HG02610 (cell line): Measurements from ENCODE around the gene ATP8A1.
"Not testable (repeated sequence)": the region's sequence is repeated elsewhere in the genome, so short reads cannot be mapped to it uniquely, and the experiment has no call there.

Experiments used
- ATAC-seq: cut with Tn5 transposase; IDR thresholded peaks from one replicate; pipeline ENCODE4 v1.9.1; 2021; ENCODE audit warnings: mild to moderate bottlenecking, moderate library complexity; ENCODE audit not compliant: unreplicated experiment

The ATP8A1 gene

DNA sequence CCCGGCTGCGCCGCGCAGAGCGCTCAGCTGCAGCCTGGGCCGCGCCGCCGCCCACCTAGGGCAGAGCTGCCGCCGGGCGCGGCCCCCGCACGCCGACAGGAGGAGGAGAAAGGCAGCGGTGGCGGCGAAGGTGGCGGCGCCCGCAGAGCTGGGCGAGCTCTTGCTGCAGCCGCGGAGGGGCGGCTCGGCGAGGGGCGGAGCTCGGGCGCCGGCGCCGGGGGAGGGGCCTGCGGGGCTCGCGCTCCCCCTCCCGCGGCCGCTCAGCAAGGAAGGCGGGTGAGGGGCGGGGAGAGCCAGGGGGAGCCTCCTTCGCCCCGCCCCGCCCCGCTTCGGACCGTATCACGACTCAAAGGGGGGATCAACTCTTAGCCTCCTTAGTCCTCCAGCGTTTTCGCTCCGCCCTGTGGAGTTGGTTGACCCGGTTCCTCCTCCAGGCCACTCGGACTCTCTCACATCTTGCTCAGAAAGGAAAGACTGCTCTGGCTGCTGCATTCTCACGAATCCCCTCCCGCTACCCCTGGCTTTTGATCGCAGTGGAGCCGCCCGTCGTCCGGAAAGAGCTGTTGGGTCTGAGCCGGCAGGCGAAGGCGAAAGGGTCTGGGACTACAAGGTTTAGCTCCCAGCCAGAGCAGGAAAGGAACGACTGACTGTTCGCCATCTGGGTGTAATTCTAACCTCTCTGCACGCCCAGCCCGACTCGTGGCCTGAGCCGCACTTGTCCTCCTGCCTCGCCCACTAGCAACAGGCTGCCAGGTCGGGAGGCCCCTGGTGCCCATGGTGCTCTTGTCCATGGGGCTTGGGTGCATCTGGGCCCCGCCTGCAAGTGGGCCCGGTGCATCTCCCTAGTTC, at the start of gene ATP8A1:
Gene ATP8A1, minus strand, starts transcription at position 162 of the 849 bp plus-strand sequence. CDS start 232 bp downstream, outside the sequence.
- ATAC-seq: peak; percentile 74

DNA sequence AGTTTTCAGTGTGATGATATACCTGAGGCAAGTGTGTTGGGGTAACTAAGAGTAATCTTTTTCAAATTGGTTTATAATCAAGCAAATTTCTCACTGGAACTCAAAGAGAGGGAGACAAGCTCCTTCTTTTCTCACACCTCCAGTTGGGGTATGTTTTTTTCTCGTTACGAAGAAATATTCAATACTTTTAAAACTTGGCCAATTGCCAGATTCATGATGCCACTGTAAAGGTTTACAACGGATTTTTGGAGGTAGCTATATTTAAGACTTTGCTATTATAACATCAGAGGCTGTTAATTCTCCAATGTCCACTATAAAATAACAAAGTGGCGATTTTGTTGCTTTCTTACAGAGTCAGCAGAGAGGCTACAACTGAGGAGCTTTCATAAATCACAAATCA, 49.2 kb upstream of the ATP8A1 start:
- no peak for ATAC-seq

DNA sequence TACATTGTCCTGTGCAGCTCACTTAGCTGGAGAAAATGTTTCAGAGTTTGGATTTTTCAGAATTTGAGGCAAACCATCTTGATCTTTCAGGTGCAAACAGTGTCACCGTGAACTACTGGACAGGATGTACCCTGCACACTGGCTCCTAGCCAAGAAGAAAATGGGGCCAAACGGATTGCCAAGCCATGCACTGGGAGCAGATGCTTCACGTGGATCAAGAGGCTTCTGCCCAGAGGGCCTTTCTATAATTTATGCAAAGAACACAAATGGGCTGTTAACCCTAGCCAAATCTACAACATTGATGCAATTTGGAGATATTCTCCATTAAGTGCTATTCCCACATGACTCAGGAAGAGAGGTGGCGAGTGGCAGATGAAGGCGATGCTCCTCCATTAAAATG, 46.9 kb upstream of the ATP8A1 start:
- no peak for ATAC-seq

DNA sequence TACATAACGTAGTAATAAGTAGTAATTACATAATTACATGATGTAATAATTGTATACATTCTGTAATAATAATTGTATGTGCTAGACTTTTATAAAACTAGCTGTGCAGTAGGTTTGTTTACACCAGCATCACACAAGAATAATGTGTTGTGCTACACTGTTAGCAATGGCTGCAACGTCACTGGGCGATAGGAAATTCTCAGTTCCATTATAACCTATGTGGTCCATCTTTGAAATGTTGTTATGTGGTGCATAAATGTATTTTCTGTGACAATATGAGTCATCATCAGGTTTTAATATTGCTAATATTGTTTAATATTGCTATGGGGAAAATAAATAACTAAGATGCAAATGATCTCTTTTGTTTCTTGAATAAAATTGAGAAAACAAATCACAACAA, 46.0 kb upstream of the ATP8A1 start:
- ATAC-seq: no peak

DNA sequence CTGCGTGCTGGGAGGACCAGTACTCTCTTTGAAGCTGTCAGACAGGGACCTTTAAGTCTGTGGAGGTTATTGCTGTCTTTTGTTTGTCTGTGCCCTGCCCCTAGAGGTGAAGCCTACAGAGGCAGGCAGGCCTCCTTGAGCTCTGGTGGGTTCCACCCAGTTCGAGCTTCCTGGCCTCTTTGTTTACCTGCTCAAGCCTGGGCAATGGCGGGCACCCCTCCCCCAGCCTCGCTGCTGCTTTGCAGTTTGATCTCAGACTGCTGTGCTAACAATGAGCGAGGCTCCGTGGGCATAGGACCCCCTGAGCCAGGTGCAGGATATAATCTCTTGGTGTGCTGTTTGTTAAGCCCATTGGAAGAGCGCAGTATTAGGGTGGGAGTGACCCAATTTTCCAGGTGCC, 44.9 kb upstream of the ATP8A1 start:
- ATAC-seq: not testable (repeated sequence)

GRCh38 chr4:42690537-42690936, 33.6 kb upstream of the ATP8A1 start:
- ATAC-seq: no peak

DNA sequence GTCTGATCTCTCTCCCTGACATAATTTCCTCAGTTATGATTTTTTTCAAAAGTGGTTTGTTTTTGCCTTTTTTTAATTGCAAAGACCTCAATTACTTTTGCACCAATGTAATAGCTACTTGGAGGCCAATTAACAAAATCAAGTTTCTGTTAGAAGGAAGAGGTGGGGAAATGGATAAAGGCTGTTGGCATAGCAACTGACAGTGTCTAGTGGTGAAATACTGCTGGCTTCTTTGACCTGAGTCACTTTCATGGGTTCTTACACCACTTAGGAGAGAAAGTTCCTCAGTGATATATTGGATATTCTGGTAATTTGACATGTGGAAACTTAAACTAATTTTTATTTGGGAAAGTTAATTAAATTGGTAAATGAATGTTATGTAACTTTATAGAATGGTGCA, 26.5 kb upstream of the ATP8A1 start:
- no peak for ATAC-seq

- no peak for ATAC-seq
Observed at GRCh38 chr4:42678512-42678911, 21.6 kb upstream of the ATP8A1 start.

DNA sequence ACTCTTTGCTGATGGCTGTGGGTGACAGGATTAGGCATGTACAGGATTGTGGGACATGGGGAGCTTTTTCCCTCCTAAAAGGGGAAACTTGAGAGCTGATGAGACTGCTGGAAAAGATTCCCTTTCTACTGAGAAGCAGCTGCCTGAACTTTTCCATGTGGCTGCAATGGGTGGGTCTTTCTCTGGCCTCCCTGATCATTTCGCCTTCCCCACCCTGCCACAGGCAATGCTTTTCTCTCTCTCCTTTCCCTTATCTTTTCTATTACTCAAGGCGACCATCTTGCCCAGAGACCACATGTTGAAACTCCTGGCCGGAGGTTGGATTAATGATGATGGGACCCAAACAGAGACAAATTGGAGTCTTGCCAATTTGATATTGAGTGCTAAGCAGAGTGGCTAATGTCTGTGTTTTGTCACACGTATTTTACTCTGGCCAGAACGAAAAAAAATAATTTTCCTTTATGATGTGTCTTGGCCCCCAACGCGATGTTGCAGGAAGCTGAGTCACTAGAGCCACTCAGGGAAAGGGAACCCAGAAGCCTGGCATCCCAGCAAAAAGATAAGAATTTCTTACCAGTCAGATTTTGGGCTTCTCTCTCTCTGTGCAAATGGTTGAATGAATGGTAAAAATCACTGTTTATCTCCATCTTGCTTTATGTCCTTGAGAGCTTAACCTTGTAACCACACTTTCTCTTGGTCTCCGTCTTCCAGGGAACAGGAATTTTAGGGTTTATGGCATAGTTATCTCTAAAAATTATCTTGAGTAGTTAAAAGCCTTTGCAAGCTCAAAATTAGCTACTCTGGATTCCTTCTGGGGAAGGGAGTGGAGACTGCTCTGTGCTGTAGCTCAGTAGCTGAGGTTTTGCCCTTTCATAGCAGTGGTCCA, 19.4 kb upstream of the ATP8A1 start:
- no peak for ATAC-seq

DNA sequence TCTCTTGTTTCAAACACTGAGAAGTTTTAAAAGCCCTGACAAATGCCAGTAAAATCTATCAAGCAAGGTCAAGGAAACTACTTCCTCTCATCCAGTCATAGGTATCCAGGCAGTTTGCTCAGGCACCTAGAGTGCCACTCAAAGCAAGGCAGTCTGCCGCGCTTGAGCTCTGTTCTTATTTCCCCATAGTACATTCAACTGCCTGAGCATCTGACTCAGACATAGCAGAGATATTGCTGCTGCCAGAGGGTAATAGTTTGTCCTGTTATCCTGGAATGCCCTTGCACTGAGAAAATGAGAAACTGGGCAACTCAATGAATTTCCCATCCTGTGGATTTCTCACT, 16.1 kb upstream of the ATP8A1 start:
- ATAC-seq: peak; percentile 47

DNA sequence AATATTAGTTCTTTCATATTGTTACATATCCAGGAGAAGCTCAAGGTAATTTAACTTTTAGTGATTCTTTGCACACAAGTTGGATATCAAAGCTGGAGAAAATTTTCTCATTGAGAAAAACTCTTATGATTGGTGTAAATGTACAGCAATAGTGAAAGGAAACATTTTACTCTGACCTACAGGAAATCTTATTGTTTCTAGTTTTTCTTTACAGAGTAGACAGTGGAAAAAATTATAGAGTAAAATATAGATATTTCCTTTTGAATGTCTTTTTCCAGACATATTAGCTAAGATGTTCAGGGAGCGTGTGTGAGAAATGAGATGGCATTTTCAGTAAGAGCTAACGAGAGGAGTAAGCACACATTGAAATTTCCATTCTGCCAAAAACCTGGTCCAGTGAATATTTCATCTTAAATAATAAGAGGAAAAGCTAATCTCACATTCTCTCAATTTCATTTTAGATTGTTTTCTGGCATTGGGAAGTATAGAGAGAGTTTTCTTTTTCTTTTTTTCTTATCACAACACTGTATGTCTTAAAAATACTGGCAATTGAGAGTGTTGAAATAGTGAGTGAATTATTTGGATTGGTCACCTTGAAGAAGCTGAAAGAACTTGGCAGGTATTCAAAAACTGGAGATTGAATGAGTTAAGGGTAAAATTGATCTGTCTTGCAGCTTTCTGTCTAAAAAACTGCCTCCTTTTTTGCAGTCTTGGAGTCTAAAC, 15.6 kb upstream of the ATP8A1 start:
- peak; percentile 5 for ATAC-seq

DNA sequence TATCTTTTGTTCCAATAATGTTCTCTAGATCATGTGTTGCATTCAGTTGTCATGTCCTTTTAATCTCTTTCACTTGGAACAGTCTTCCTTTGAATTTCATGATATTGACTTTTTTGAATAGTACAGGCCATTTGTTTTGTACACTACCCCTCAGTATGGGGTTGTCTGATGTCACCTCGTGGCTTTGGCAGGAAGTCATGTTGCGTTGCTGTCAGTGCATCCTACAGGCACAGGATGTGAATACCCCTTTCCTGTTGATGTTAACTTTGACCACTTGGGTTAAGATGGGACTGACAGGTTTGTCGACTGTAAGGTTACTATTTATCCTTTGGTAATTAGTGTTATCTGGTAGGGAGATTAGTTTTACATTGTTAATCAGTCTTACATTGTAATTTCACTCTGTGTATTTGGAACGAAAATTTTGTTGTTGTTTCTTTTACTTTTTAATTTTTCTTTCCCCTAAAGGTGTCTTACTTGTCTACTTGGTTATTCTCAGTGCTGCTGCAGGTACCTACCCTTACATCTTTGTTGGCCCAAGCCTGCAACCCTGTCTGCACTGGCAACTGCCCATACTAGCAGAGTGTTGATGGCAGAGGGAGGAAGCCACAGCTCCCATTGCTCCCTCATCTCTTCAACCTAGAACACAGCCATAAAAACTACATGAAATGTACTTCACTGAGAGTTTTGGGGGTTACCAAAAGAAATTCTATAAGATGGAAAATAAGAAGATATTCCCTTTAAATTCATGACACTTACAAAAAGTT, 14.7 kb upstream of the ATP8A1 start:
- peak; percentile 71 for ATAC-seq

GRCh38 chr4:42658261-42658660, 1.4 kb upstream of the ATP8A1 start:
- ATAC-seq: no peak

GRCh38 chr4:42656679-42656943, 294 bp downstream of the ATP8A1 start:
- ATAC-seq: no peak

- ATAC-seq: peak; percentile 15
Observed at GRCh38 chr4:42655921-42656678, 805 bp downstream of the ATP8A1 start.

DNA sequence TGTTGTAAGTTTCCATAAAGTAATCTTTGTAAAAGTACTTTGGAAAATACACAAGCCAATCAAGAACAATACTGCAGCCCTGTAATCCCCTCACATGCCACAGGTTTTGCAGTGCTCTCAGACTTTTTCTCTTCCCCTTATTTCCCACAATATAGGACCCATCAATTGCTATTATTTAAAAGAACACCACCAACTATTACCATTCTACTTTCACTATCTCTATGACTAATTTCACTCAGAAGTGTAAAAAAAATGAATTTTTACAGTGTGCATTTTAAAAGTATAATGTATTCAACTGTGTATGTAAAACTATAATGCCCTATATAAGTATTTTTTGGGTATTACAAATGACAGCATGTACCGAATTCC, 1.7 kb downstream of the ATP8A1 start:
- ATAC-seq: peak; percentile 15

GRCh38 chr4:42654631-42655268, 2.2 kb downstream of the ATP8A1 start:
- peak; percentile 30 for ATAC-seq

- no peak for ATAC-seq
Observed at GRCh38 chr4:42653626-42654560, 3.0 kb downstream of the ATP8A1 start.
